ENCODE results near the gene ACTR5. TPM values are rescaled to one million over a fixed set of nuclear protein-coding genes. Genes with fewer than 3 reads are reported as not detected.

The ACTR5 gene
- total RNA-seq, 4 donors from 2014 or later: 5.8 to 9.8 (median 8.6) TPM

DNA sequence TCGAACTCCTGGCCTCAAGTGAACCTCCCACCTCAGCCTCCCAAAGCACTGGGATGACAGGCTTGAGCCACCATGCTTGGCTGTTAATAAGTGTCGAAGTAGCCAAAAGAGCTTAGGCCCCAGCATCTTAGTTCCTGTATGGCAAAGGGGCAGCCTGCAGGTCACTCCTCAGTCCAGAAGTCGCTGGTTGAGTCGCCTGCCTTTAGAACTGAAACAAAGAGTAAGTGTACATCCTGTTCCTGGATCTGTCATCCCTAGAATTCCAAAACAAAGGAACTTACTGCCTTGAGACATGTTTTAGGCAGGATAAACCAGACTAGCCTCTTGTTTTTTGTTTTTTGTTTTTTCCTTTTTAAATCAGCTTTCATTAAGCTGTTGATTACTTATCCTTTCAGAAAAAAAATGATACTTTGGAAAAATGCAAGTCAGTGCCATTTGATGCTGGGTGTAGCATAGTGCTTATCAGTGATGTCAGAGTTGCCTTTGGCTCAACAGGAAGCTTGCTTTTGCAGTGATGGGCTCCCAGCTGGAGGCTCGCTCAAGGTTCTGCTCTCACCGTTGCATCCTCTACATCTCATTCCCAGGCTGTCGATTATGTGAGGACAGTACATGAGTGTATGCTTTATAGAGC lies 9.0 kb downstream of the ACTR5 start:
- Histone ChIP-seq H3K27me3 (no peaks in the 10 kb centered on the region), H3K36me3 (peaks cover 43 to 99% (median 83%) of the 10 kb centered on the region in 4 donors), H3K27ac (replicated peaks in 1 of 4) (no peak overlapping the region), H3K9me3 (no peaks in the 10 kb centered on the region), H3K4me3 (no peak overlapping the region), H3K4me1 (no peaks in the 10 kb centered on the region)
- intact Hi-C loops (cut with DNase I): no loop called here
- 71% methylated on average over 6 of the region's 7 CpGs for WGBS
- no peak for DNase-seq (ENCODE audit: extremely low spot score)
- no peak for TF ChIP-seq POLR2AphosphoS5 (IDR thresholded peaks at IDR 0.05)
- TF ChIP-seq POLR2A (IDR thresholded peaks at IDR 0.05; ENCODE audit: low read depth): no peak
- TF ChIP-seq EP300 (IDR thresholded peaks at IDR 0.05): no peak
- TF ChIP-seq, protein P1, sequence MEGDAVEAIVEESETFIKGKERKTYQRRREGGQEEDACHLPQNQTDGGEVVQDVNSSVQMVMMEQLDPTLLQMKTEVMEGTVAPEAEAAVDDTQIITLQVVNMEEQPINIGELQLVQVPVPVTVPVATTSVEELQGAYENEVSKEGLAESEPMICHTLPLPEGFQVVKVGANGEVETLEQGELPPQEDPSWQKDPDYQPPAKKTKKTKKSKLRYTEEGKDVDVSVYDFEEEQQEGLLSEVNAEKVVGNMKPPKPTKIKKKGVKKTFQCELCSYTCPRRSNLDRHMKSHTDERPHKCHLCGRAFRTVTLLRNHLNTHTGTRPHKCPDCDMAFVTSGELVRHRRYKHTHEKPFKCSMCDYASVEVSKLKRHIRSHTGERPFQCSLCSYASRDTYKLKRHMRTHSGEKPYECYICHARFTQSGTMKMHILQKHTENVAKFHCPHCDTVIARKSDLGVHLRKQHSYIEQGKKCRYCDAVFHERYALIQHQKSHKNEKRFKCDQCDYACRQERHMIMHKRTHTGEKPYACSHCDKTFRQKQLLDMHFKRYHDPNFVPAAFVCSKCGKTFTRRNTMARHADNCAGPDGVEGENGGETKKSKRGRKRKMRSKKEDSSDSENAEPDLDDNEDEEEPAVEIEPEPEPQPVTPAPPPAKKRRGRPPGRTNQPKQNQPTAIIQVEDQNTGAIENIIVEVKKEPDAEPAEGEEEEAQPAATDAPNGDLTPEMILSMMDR (IDR thresholded peaks at IDR 0.05): no peak

DNA sequence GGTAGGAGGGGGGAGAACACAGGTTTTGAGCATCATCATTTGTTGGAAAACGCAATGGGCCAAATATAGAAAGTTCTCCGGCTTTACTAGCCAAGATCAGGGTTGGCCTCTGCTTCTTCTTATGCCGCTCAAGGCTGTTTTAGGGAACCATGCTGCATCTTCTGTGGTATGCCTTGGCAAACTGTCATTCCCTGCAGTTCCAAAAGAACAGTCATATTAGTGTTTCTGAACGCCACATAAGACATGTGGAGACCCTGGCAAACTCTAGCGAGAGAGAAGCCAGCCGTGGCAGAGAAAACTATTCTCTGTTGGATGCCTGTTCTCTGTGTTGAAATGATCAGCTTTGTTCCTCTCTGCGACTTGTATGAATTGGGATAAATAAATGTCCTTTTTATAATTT lies 10.8 kb downstream of the ACTR5 start:
- no peak overlapping the region for H3K27ac ChIP-seq (replicated peaks in 1 of 4)
- H3K4me1 ChIP-seq: no peaks in the 10 kb centered on the region
- DNase-seq (ENCODE audit: extremely low spot score): no peak
- intact Hi-C loops (cut with DNase I): no loop called here
- TF ChIP-seq, protein P1 (IDR thresholded peaks at IDR 0.05): no peak
- H3K9me3 ChIP-seq: no peaks in the 10 kb centered on the region
- H3K27me3 ChIP-seq: no peaks in the 10 kb centered on the region
- peaks cover 57 to 100% (median 92%) of the 10 kb centered on the region in 4 donors for H3K36me3 ChIP-seq
- WGBS: 91% methylated on average over 7 of the region's 7 CpGs
- H3K4me3 ChIP-seq: no peak overlapping the region

- DNase-seq (ENCODE audit: extremely low spot score): no peak
- Histone ChIP-seq H3K27ac (replicated peaks in 1 of 4) (no peak overlapping the region), H3K9me3 (no peaks in the 10 kb centered on the region), H3K4me3 (no peak overlapping the region), H3K4me1 (no peaks in the 10 kb centered on the region), H3K36me3 (peaks cover 58 to 100% (median 91%) of the 10 kb centered on the region in 4 donors), H3K27me3 (no peaks in the 10 kb centered on the region)
- intact Hi-C loops (cut with DNase I): no loop called here
- TF ChIP-seq EP300 (IDR thresholded peaks at IDR 0.05) (no peak), POLR2AphosphoS5 (IDR thresholded peaks at IDR 0.05) (no peak), POLR2A (IDR thresholded peaks at IDR 0.05; ENCODE audit: low read depth) (no peak)
- TF ChIP-seq, protein P1 (IDR thresholded peaks at IDR 0.05): no peak
- WGBS: 91% methylated on average over 3 of the region's 4 CpGs
Measured at GRCh38 chr20:38760978-38761377, 12.7 kb downstream of the ACTR5 start.

- intact Hi-C loops (cut with DNase I): no loop called here
- Histone ChIP-seq H3K36me3 (peaks cover 55 to 100% (median 89%) of the 10 kb centered on the region in 4 donors), H3K4me3 (no peak overlapping the region), H3K4me1 (no peaks in the 10 kb centered on the region), H3K27me3 (no peaks in the 10 kb centered on the region), H3K9me3 (no peaks in the 10 kb centered on the region), H3K27ac (replicated peaks in 1 of 4) (no peak overlapping the region)
- TF ChIP-seq EP300 (IDR thresholded peaks at IDR 0.05) (no peak), POLR2A (IDR thresholded peaks at IDR 0.05; ENCODE audit: low read depth) (no peak), POLR2AphosphoS5 (IDR thresholded peaks at IDR 0.05) (no peak)
- TF ChIP-seq, protein P1 (IDR thresholded peaks at IDR 0.05): no peak
- no peak for DNase-seq (ENCODE audit: extremely low spot score)
Measured at GRCh38 chr20:38762174-38762573, 13.9 kb downstream of the ACTR5 start.

DNA sequence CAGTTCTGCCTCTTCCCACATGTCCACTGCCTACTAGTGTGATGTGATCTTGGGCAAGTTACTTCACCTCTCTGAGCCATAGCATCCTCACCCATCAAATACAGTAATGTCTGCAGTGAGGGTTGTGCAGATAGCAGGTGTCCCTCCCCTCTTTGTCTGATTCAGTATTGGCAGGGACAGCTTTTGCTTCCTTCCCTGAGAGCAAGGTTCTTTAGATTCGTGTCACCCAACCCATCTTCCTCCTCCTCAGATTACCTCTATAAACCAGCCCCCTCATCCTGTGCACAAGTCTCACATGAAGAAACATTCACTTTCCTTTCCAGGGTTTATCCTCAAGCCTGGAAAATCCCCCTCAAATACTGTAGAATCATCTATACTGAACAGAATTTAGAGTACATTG lies 15.4 kb downstream of the ACTR5 start:
- Histone ChIP-seq H3K27me3 (no peaks in the 10 kb centered on the region), H3K4me3 (no peak overlapping the region), H3K36me3 (peaks cover 60 to 100% (median 92%) of the 10 kb centered on the region in 4 donors), H3K27ac (replicated peaks in 1 of 4) (no peak overlapping the region), H3K4me1 (no peaks in the 10 kb centered on the region), H3K9me3 (no peaks in the 10 kb centered on the region)
- TF ChIP-seq EP300 (IDR thresholded peaks at IDR 0.05): no peak
- no peak for TF ChIP-seq POLR2AphosphoS5 (IDR thresholded peaks at IDR 0.05)
- no peak for TF ChIP-seq POLR2A (IDR thresholded peaks at IDR 0.05; ENCODE audit: low read depth)
- TF ChIP-seq, protein P1 (IDR thresholded peaks at IDR 0.05): no peak
- DNase-seq (ENCODE audit: extremely low spot score): no peak
- intact Hi-C loops (cut with DNase I): no loop called here
- WGBS: 88% methylated on average over 1 of the region's 1 CpG

Measured in esophagus muscularis mucosa (tissue), 4 donors.